ENCODE data around the gene DCAF8.
"Not testable (repeated sequence)": the region's sequence is repeated elsewhere in the genome, so short reads cannot be mapped to it uniquely, and the experiment has no call there.

The DCAF8 gene

DNA sequence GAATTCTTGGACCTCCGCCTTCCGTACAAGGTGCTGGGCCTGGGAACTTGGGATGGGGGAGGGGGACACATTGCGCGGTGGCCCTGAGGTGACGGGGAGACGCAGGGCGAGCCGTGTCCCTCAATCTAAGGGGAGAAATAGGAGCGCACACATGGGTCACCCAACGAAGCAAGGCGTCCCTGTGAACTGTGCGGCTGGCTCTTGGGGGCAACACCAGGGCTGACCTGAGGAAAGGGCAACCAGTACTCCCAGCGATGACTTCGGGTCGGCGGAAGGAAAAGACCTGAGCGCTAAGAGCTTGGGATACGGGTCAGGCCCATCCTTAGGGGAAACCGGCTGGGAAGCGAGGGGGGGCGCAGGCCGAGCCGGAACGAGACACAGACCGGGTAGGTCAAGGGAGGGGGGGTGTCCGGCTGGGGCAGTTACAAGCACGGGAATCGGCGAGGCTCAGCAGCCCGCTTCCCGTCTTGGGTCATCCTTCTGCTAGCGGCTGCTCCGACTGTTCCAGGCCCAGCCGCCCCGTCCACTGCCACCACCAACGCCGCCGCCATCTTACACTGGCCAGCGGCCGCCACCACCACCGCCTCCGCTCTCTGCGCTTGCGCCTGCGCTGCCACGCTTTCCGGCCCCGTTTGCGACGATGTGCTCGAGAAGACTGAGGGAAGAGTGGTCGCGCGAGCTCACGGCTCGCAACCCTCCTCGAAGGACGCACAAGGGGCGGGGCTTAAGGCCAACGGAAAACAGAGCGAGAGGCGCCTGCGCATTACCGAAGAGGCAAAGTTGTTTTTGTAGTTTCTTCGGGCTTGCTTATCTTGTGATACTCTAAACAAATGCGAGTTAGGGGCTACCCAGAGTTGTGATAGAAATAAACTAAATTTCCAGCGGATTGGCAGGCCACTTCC, at the start of gene DCAF8:
DCAF8 (minus strand) TSS at position 657 of the 902 bp plus-strand sequence. CDS start 18,541 bp downstream, outside the sequence.
- peak; percentile 97 to 98 for DNase-seq

DNA sequence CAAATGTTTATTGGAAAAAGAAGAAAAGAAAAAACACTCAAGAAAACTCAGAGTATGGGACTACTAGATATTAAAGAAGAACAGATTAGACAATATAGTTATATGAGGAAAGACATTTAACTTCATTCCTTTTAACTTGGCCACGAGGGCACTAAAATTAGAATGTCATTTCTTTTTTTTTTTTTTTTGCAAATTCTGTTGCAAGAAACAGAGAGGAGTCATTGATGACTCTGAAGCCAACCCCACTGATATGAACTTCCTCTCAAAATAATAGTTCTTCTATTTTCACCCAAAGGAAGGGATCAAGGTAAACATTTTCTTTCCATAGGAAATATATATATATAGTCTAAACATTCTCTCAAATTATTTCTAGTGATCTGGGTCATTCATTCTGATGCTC, 47.2 kb upstream of the DCAF8 start:
- no peak for DNase-seq

DNA sequence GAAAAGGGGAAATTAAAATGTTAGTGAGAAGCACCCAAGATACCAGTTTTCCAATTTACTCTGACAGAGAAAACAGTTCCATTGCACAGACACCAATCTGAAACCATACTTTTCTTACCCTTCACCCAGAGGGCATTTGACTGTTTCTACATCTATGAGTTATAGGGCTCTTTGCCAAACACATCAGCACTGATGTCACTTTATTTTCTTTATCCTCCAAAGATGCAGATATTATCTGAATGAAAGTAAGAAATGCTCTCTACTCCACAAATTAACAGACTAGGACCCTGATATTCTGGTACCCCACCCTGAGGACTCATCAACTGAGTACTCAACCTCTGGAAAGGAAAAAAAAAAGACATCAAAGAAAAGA, 46.8 kb upstream of the DCAF8 start:
- no peak for DNase-seq

DNA sequence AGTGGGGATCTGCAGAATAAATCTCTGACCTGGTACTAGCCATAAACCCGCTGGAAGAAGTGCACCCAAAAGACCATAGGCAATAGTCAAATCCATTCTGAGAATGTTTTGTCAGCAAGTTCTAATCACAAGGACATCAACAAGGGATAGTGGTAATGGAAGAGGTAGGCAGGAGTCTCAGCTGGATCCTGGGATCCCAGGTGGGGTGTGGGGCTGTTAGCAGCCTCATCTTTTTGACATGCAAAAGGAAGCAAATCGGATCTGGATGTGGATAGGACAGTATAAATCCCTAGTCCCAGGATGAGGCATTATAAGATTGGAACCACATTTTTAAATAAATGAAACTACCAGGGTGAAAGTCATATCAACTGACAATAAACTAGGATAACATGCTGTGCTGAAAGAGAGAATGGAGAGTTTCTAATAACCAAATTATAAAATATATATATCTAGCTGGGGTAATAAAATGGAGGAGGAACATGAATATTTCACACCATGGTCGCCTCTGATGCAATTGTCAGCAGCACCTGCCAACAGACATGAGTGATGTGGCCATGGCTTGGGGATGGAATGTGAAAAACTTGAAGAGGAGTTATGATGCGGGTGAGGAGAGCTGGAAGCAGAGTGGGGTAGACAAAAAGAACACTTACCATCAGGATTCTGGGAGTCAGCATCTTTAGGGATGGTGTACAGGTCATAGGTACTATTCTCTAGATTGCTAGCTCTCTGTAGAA, 46.3 kb upstream of the DCAF8 start:
- DNase-seq, result no peak

DNA sequence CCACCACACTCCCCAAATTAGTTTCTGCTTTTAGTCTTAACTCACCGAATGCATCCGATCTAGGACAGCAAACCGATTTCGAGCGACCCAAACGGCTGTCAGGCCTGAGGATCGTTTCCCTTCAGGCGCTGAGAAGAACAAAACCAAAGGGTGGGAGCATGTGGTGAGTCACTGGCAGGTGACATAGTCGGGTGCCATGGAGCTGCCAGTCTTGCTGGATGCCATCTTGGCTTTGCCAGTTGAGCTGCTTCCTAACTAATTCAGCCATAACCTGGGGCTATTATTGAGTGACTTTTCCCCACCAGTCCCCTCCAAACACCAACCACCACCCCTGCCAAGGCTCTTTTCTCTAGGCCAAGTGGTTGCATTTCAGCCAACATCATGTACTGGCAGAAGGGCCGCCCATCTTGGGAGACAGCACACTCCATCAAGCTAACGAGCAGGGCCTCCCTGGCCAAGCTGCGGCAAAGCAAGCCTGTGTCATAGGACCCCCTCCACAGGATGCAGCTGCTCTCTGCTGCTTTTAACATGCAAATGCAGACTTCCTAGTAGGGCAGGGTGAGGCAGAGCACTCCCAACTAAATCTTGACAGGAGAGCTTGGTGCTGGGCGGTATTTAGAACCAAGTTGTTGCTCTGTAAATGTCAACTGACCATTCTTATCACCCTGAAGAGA, 44.9 kb upstream of the DCAF8 start:
- DNase-seq, result no peak

DNA sequence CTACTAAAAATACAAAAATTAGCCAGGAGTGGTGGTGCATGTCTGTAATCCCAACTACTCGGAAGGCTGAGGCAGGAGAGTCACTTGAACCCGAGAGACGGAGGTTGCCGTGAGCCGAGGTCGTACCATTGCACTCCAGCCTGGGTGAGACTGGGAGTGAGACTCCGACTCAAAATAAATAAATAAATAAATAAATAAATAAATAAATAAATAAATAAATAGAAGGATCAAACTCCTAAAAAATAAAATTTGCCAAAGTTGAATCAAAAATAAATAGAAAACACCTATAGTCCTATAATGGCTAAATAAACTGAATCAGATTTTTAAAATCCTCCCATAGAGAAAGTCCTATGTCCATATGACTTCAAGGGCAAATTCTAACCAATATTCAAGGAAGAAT, 37.8 kb upstream of the DCAF8 start:
- DNase-seq, result no peak

DNA sequence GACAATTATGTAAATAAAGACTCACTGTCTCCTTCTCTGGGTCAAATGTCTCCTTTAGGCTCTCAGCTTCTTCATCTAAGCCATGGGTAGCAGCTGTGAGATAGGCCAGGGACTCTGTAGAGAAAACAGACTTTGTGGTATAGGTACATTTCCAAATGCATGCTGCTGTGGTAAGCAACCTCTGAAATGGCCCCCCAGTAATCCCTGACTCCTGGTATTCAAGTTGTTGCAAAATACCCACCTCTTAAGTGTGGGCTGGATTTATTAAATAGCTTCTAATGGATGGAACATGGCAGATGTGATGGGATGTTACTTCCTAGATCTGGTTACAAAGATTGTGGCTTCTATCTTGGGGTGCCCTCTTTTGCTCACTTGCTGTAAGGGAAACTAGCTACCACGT, 33.7 kb upstream of the DCAF8 start:
- no peak for DNase-seq

DNA sequence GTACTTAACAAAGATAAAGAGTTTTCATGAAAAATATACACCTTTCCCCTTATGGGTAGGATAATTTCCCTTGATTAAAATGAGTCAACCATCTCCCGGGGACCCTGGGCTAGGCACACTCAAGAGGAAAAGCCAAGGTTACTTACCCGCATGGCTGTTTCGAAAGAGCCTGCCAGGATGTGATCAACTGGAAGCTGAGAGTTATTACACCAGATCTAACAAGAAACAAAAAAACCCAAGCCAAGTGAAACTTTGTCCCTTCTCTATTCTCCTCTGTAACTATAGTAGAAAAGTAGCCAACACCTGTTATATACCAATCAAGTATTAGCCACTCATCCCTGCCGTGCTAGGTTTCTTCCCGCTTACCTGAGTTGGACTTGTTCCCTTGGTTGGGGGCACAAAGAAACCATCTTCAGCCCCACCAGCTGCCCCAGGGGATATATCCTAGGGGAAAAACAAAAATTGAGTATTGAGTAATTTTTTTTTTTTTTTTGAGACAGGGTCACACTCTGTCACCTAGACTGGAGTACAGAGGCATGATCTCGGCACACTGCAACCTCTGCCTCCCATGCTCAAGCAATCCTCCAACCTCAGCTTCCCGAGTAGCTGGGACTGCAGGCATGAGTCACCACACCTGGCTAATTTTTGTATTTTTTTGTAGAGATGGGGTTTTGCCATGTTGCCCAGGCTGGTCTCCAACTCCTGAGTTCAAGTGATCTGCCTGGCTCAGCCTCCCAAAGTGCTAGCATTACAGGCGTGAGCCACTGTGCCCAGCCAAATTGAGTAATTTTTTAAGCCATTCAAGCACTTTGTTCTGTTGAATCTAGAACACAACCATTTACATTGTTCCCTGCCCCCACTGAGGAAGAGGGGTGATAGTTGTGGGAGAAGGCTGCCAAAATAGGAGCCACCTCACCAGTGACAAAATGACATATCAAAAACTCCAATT, 30.9 kb upstream of the DCAF8 start:
- no peak for DNase-seq

DNA sequence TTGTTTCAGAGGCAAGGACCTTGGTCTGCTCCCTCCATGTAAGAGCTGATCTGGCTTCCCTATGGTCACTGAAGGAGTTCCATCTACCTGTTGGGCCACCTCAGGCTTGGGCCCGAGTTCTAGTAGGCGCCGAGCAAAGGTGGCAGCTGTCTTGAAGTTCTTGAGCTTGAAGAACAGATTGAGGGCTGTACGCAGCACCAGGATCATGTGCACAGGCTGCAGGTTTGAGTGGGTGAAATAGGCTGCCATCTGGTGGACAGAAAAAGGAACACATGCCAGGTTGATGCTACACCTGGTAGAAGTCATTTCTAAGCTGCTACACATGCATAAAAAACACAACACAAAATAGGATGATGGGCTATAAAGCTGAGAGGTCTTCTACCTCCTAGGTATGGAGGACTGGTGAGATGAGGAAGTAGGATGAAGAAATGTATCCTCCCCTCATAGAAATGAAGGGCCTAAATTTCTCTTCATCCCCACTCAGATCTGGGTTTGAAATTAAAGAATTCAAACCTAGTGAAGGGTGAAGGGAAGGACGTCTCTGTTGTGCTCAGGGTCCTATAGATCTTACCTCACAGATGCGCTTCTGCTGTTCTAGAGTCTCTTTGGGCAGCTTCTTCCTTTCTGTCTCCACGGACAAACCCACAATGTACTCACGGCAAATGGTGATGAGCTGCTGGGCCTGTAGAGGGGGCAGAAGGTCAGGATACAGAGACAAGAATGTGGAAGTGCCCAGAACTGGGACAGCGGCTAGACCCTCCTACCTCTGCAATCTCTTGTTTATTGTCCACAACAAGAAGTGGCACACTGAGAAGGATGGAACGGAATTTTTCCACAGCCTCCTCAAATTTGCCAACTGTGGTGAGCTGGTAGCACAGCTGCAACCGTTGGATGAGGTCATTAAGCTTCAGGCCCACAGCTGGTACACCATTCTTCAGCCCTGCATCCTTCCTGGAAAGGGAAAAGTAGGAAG, 29.2 kb upstream of the DCAF8 start:
- DNase-seq, result peak; percentile 51 to 65

DNA sequence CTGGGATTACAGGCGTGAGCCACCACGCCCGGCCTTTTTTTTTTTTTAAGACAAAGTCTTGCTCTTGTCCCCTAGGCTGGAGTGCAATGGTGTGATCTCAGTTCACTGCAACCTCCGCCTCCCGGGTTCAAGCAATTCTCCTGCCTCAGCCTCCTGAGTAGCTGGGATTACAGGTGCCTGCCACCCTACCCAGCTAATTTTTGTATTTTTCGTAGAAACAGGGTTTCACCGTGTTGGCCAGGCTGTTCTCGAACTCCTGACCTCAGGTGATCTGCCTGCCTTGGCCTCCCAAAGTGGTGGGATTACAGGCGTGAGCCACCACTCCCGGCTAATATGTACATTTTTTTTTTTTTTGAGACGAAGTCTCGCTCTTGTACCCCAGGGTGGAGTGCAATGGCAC, 25.4 kb upstream of the DCAF8 start:
- not testable (repeated sequence) for DNase-seq

DNA sequence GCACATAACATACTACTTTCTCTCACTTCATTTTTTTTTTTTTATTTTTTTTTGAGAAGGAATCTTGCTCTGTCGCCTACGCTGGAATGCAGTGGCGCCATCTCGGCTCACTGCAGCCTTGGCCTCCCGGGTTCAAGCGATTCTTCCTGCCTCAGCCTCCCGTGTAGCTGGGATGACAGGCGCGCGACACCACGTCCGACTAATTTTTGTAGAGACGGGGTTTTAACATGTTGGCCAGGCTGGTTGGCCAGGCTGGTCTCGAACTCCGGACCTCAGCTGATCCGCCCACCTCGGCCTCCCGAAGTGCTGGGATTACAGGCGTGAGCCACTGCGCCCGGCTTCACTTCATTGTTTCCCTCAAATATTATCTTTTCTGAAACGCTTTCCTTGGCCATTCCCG, 23.2 kb upstream of the DCAF8 start:
- DNase-seq, result no peak

DNA sequence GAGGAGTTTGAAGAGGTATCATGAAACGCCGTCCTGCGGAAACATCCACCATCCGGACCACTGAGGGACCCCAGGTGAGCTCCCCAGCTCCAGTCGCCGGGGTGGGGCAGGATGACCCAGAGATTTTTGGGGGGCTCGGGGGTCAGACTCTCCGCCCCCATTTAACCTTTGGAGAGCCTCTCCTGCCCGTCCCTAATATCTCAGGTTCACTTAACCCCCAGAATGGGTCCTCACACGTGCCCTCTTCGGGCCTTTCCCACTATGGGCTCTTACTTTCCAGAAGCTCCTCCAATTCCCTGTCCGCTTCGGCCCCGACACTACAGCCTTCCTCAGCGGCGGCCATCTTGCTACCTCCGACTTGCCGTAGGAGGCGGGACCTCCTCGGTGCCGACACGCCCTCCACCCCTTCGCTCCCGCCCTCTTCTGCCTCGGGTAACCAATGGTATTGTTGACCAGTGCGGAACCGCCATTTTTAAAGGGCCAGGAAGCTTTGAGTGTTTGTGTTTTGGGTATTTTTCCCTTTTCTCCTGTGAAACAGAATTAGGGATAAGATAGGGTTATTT, 22.5 kb upstream of the DCAF8 start, which contains the start of gene PEX19:
PEX19 (minus strand) TSS at position 352 of the 563 bp plus-strand sequence; CDS start at position 343, 9 bp downstream.
- peak; percentile 90 to 92 for DNase-seq

DNA sequence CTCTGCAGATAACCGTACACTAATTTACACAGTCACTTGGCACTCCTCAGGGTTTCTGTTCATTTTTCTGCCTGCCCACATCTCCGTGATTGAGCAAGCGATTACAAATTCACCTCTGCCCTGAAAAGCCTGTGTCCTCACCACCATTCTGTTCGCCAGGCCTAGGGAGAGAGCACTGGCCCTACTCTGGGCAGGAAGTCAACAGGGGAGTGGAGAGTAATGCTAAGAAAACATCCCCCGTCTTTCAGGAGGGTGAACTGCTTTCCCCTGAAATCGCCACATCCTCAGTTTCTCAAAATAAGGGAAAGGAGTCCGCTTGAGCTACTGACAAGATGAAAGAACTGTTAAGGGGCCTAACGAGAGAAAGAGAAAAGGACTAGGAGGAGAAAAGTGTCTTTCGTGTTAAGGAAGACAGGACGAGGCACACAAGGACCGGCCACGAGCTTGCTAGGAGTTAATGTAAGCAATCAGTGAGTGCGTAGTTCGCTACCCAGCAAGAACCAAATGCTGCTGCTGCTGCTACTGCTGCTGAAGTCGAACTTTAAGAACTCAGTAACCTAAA, 22.0 kb upstream of the DCAF8 start:
- peak in 1 of 2 donors; percentile 13 for DNase-seq

DNA sequence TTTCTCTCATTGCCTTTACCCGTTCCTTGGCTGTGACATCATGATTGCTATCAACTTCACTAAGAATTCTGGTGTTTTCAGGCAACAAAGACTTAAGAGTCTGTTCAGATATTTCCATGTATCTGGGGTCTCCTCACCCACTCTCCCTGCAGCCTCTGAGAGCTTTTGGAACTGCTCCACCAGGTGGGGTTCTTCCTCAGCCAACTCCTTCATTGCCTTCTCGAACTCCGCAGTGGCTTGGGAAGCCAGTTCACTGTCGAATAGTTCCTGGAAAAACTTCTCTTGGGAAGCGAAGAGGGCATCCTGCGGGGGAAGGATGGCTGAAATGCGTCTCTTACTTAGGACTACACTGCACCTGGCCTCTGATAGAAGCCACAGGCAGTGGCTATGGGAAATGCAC, 20.5 kb upstream of the DCAF8 start:
- no peak for DNase-seq

DNA sequence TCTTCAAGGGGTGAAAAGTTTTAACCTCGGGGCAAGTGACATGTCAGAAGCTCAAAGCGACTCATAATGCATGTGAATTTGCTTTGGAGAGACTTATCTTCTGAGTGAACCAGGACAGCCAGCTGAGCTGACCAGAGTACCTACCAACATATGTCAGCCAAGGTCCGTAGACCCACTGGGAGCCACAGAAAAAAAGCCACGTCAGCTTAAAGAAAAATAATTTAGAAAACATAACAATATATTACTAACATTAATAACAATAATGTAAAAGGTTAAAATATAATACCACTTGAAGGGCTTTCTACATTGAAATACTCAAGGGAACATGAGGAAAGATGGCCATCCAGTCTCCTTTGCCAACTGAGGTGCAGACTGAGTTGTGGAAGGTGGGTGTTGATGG, 15.6 kb upstream of the DCAF8 start:
- DNase-seq, result no peak

DNA sequence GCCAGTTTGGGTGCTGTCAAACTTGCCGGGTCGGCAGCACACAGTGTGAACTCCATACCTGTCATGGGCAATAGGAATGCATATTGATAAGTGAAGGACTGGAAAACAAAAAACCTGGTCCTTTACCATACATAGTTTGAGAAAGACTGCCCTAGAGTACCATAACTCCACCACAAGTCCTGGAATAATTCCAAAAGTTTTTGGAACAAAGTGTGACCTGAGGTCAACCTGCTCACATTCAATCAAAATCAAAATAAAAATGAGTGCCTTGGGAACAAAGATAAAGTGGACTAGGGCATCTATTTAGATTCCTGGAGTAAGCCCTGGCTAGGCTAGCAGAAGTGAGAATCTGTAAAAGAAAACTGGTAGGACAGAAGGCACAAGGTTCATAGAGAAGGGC, 15.0 kb upstream of the DCAF8 start:
- no peak for DNase-seq

DNA sequence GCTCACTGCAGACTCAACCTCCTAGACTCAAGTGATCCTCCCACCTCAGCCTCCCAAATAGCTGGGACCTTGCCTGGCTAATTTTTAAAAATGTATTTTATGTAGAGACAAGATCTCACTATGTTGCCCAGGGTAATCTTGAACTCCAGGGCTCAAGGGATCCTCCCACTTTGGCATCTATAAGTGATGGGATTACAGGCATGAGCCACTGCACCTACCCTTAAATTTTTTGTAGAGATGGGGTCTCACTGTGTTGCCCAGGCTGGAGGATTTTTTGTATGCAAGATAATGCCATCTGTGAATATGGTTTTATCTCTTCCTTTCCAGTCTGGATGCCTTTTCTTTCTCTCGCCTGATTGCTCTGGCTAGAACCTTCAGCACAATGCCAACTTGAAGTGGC, 8.7 kb upstream of the DCAF8 start:
- DNase-seq, result no peak

DNA sequence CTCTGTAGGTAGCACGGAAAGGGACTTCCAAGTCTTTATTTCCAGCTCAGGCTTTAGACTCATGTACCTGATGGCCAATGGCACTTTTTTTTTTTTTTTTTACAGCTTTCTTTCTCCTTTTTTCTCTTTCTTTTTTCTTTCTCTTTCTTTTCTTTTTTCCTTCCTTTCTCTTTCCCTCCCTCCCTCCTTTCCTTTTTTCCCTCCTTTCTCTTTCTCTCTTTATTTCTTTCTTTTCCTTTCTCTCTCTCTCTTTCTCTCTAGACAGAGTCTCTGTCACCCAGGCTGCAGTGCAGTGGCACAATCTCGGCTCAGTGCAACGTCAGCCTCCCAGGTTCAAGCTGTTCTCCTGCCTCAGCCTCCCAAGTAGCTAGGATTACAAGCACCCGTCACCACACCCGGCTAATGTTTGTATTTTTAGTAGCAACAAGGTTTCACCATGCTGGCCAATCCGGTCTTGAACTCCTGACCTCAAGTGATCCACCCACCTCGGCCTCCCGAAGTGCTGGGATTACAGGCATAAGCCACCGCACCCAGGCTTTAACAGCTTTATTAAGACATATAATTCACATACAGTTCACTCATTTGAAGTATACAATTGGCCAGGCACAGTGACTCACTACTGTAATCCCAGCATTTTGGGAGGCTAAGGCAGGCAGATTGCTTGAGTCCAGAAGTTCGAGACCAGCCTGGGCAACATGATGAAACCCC, 5.1 kb upstream of the DCAF8 start:
- no peak for DNase-seq

DNA sequence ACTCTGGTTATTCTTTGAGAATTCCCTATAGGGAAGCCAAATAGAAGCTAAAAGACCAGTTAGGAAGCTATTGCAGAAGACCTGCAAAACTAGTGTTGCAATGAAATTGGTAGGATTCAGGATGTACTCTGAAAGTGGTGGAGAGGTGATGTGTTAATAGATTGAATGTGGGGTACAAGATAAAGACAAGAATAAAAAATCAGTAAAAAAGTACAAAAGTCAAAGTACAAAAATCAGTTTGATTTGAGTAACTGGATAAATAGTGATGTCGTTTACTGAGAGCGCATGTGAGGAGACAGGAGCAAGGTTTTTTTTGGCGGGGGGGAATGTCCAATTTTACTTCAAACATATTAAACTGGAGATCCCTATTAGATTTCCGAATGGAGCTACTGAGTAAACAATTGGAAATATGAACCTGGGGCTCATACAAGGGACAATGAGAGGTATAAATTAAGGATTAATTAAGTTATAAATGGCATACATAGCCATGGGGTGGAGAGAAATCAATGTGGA, 2.5 kb upstream of the DCAF8 start:
- DNase-seq, result no peak

DNA sequence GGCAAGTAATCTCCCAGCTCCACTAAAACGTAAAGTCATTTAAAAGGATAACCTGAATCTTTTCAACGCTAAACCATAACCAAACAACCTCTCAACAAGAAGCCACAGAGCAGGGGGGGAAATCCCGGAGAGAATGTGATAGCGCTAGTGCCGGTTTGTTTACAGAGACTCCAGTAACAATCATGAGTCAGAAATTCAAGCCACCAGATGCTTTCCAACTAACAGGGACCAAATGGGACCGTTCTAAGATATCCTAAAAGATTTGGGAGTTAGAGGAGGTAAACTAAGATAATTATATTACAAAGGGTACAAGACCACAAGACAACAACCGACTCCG, 825 bp downstream of the DCAF8 start:
- DNase-seq, result peak; percentile 67 to 72

All from activated CD4-positive, alpha-beta T cell treated with anti-CD3 and anti-CD28 coated beads for 4 hours (primary cell).